Activated CD8-positive, alpha-beta T cell treated with anti-CD3 and anti-CD28 coated beads, Interleukin-2, amount 10 ng/mL, durations not matched to agents 7 days and 5 days (primary cell): ENCODE measurements around the gene TP73. TPM values are rescaled to one million over a fixed set of nuclear protein-coding genes. Genes with fewer than 3 reads are reported as not detected.

Source experiments
- ATAC-seq: fragments of 150-1000 bp; cut with Tn5 transposase; one replicate; pipeline ENCODE4 v1.10.0; 2021; ENCODE audit warnings: moderate library complexity
- CTCF ChIA-PET: fragments of 350-600 bp; sonication (Branson Sonifier 250); formaldehyde crosslinking; loops from one replicate; lab custom pipeline; 2021; ENCODE audit warnings: antibody characterized with exemption; lab: Charles Lee
- POLR2A ChIA-PET: fragments of 350-600 bp; sonication (Branson Sonifier 250); formaldehyde crosslinking; loops from one replicate; lab custom pipeline; 2021; ENCODE audit warnings: antibody characterized with exemption; lab: Charles Lee
- DNase-seq: peaks from one replicate; pipeline ENCODE4 v3.0.0-alpha.2; 2020
- H3K27ac Mint-ChIP-seq: one replicate; pipeline ENCODE4 v1.8.0; 2021; ENCODE audit warnings: mild to moderate bottlenecking, mixed read lengths
- H3K27me3 Mint-ChIP-seq: one replicate; pipeline ENCODE4 v1.8.0; 2021; ENCODE audit warnings: low read depth, mixed read lengths
- H3K36me3 Mint-ChIP-seq: one replicate; pipeline ENCODE4 v1.8.0; 2021; ENCODE audit warnings: low read depth, mixed read lengths
- H3K4me1 Mint-ChIP-seq: one replicate; pipeline ENCODE4 v1.8.0; 2021; ENCODE audit warnings: low read depth, mixed read lengths
- H3K4me3 Mint-ChIP-seq: one replicate; pipeline ENCODE4 v1.8.0; 2021; ENCODE audit warnings: mild to moderate bottlenecking, mixed read lengths
- H3K9me3 Mint-ChIP-seq: one replicate; pipeline ENCODE4 v1.8.0; 2022; ENCODE audit warnings: mixed read lengths; ENCODE audit not compliant: insufficient read depth
- total RNA-seq, 2 experiments: library from RNA; stranded (reverse); gene quantifications; one replicate each; pipeline ENCODE4 v1.2.3, GENCODE V29; 2021

Gene TP73
- total RNA-seq, 2 experiments from 2014 or later = 1.3 to 1.4 TPM

DNA sequence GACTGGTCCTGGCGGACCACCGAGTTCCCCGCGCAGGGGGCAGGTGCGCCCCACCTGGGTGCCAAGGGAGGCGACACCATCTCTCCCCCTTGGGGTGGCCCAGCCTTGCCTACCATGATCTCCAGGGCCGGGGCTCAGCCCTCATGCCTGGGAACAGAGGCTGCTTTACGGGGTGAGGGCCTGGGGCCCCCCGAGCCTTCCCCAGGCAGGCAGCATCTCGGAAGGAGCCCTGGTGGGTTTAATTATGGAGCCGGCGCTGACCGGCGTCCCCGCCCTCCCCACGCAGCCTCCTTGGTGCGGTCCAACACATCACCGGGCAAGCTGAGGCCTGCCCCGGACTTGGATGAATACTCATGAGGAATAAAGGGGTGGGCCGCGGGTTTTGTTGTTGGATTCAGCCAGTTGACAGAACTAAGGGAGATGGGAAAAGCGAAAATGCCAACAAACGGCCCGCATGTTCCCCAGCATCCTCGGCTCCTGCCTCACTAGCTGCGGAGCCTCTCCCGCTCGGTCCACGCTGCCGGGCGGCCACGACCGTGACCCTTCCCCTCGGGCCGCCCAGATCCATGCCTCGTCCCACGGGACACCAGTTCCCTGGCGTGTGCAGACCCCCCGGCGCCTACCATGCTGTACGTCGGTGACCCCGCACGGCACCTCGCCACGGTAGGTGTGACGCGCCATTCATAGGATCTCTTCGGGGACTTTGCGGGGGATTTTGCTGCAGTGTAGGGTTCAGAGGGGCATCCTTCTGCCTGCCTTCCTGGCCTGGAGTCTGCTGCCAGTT is 38.2 kb downstream of the TP73 start:
- no peaks in the 10 kb centered on the region for H3K4me1 Mint-ChIP-seq
- CTCF ChIA-PET = no interaction called here
- no peaks in the 10 kb centered on the region for H3K9me3 Mint-ChIP-seq

GRCh38 chr1:3691421-3692204 is 39.3 kb downstream of the TP73 start:
- no peaks in the 10 kb centered on the region for H3K4me1 Mint-ChIP-seq
- no peaks in the 10 kb centered on the region for H3K9me3 Mint-ChIP-seq
- no peaks in the 10 kb centered on the region for H3K36me3 Mint-ChIP-seq
- CTCF ChIA-PET = no interaction called here
- H3K4me3 Mint-ChIP-seq = no peak overlapping the region
- H3K27ac Mint-ChIP-seq = no peak overlapping the region
- no peak for DNase-seq
- no peaks in the 10 kb centered on the region for H3K27me3 Mint-ChIP-seq
- POLR2A ChIA-PET = no interaction called here
- ATAC-seq = no peak

More for the DNA sequence above, 38.2 kb downstream of the TP73 start:
- Mint-ChIP-seq H3K4me3 (no peak overlapping the region), H3K36me3 (no peaks in the 10 kb centered on the region), H3K27ac (no peak overlapping the region), H3K27me3 (no peaks in the 10 kb centered on the region)
- POLR2A ChIA-PET = no interaction called here
- DNase-seq (no peak), ATAC-seq (no peak)

- H3K9me3 Mint-ChIP-seq = no peaks in the 10 kb centered on the region
These were observed 40.3 kb downstream of the TP73 start for GRCh38 chr1:3692598-3692997.

DNA sequence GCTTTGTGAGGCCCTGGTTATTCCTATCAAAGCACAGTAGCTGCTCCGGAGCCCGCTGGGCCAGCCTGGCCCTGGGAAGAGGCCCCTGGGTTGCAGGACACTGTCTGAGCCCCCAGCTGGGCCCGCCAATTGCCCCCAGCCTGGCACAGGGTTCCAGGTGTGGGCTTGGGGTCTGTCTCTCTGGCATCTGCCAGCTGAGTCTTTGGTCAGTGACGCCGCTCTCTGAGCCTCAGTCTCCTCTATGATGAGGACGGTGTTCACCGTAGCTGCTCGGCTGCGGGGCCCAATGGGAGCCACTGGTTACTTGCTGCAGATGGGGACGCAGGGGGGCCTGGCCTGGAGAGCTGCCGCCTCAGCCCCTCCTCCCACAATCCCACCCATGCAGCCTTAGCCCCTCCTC is 41.0 kb downstream of the TP73 start:
- DNase-seq = no peak
- ATAC-seq = no peak
- no peaks in the 10 kb centered on the region for H3K36me3 Mint-ChIP-seq
- no peaks in the 10 kb centered on the region for H3K4me1 Mint-ChIP-seq
- H3K4me3 Mint-ChIP-seq = no peak overlapping the region
- ChIA-PET POLR2A (no interaction called here), CTCF (no interaction called here)
- no peaks in the 10 kb centered on the region for H3K9me3 Mint-ChIP-seq
- H3K27me3 Mint-ChIP-seq = no peaks in the 10 kb centered on the region
- H3K27ac Mint-ChIP-seq = no peak overlapping the region

More at GRCh38 chr1:3692598-3692997, 40.3 kb downstream of the TP73 start:
- no peaks in the 10 kb centered on the region for H3K4me1 Mint-ChIP-seq
- CTCF ChIA-PET = no interaction called here
- no peak overlapping the region for H3K27ac Mint-ChIP-seq
- ATAC-seq (no peak), DNase-seq (no peak)
- POLR2A ChIA-PET = no interaction called here
- no peaks in the 10 kb centered on the region for H3K36me3 Mint-ChIP-seq
- no peak overlapping the region for H3K4me3 Mint-ChIP-seq
- no peaks in the 10 kb centered on the region for H3K27me3 Mint-ChIP-seq

GRCh38 chr1:3695326-3696217 is 43.3 kb downstream of the TP73 start:
- no peaks in the 10 kb centered on the region for H3K9me3 Mint-ChIP-seq
- ATAC-seq (peak; percentile 62), DNase-seq (peak; percentile 36)
- ChIA-PET CTCF (interaction anchor here (1.0 to 1.3 kb wide), 2 partner anchors 16 to 29 kb away, joined by 3 to 5 read pairs; no protein-coding TSS in a partner anchor), POLR2A (no interaction called here)
- H3K27me3 Mint-ChIP-seq = no peaks in the 10 kb centered on the region
- H3K4me3 Mint-ChIP-seq = no peak overlapping the region
- H3K27ac Mint-ChIP-seq = no peak overlapping the region
- H3K36me3 Mint-ChIP-seq = no peaks in the 10 kb centered on the region
- no peaks in the 10 kb centered on the region for H3K4me1 Mint-ChIP-seq

GRCh38 chr1:3696689-3697088 is 44.4 kb downstream of the TP73 start:
- DNase-seq = no peak
- H3K4me1 Mint-ChIP-seq = no peaks in the 10 kb centered on the region
- ChIA-PET CTCF (no interaction called here), POLR2A (no interaction called here)
- no peaks in the 10 kb centered on the region for H3K9me3 Mint-ChIP-seq
- H3K36me3 Mint-ChIP-seq = no peaks in the 10 kb centered on the region
- H3K27ac Mint-ChIP-seq = no peak overlapping the region
- no peak for ATAC-seq
- no peak overlapping the region for H3K4me3 Mint-ChIP-seq
- no peaks in the 10 kb centered on the region for H3K27me3 Mint-ChIP-seq

DNA sequence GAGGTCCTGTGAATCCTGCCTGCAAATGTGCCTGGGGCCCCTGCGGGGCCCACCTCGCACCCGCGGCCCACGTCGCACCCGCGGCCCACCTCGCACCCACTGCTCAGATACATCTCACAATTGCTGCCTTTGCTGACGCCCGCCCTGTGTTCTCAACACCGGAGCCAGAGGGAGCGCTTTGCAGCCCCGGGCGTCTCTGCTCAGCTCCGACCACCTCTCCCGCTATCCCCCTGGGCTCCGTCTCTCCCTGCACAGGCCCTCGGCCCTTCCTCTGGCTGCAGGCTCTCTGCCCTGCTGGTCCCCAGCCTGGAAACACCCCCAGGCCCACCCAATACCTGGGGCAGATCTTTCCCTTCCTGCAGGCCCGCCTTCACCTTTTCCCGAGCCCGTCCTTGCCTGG is 44.8 kb downstream of the TP73 start:
- POLR2A ChIA-PET = no interaction called here
- Mint-ChIP-seq H3K4me3 (no peak overlapping the region), H3K27ac (no peak overlapping the region), H3K27me3 (no peaks in the 10 kb centered on the region), H3K4me1 (no peaks in the 10 kb centered on the region), H3K36me3 (no peaks in the 10 kb centered on the region), H3K9me3 (no peaks in the 10 kb centered on the region)
- CTCF ChIA-PET = no interaction called here
- DNase-seq (no peak), ATAC-seq (no peak)

DNA sequence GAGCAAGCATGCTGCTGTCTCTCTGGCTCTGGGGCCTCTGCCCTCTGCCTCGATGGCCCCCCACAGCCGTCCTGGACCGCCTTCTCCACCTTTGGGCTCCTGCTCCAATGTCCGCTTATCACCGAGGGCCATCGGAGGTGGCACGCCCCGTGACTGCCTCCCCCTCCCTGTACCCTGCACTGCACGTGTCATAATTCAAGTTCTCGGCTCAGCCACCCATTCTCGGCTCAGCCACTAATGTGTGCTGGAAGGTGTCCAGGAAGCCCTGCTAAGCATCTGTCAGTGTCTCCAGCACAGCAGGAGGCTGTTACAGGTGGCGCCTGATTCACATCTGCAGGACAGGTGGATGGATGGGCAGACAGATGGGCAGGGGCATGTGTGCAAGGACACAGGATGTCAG is 45.5 kb downstream of the TP73 start:
- Mint-ChIP-seq H3K4me1 (no peaks in the 10 kb centered on the region), H3K27me3 (no peaks in the 10 kb centered on the region), H3K9me3 (no peaks in the 10 kb centered on the region), H3K27ac (no peak overlapping the region), H3K36me3 (no peaks in the 10 kb centered on the region), H3K4me3 (no peak overlapping the region)
- ChIA-PET POLR2A (no interaction called here), CTCF (interaction anchor here (1.0 kb wide), 1 partner anchor 27 kb away, joined by 3 read pairs; no protein-coding TSS in a partner anchor)
- DNase-seq (no peak), ATAC-seq (no peak)

GRCh38 chr1:3698660-3699408 is 46.5 kb downstream of the TP73 start:
- Mint-ChIP-seq H3K4me1 (no peaks in the 10 kb centered on the region), H3K27me3 (no peaks in the 10 kb centered on the region), H3K27ac (no peak overlapping the region), H3K9me3 (no peaks in the 10 kb centered on the region), H3K36me3 (no peaks in the 10 kb centered on the region), H3K4me3 (no peak overlapping the region)
- ATAC-seq = no peak
- ChIA-PET CTCF (interaction anchor here (1.0 kb wide), 1 partner anchor 26 kb away, joined by 3 read pairs; no protein-coding TSS in a partner anchor), POLR2A (no interaction called here)
- no peak for DNase-seq

DNA sequence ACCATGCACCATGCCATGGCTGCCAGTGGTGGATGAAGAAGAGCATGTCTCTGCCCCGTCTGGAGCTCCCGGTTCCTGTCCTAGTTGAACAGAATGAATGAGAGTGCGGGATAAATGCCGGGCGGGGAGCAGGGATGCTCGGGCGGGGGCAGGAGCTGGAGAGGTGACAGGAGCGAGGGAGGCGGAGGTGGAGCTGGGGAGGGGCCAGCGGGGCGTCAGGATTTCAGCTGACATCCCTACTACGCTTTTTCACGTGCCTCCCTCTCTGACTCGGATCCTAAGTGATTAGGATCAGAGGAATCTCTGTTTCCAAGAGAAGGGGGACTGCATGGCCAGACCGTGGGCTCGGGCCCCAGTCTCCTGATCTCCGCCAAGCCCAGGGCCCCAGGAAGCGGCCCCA is 47.3 kb downstream of the TP73 start:
- CTCF ChIA-PET = no interaction called here
- Mint-ChIP-seq H3K4me1 (peaks cover 4% of the 10 kb centered on the region), H3K9me3 (no peaks in the 10 kb centered on the region), H3K36me3 (no peaks in the 10 kb centered on the region), H3K27ac (no peak overlapping the region), H3K27me3 (no peaks in the 10 kb centered on the region), H3K4me3 (no peak overlapping the region)
- ATAC-seq = no peak
- no peak for DNase-seq
- POLR2A ChIA-PET = no interaction called here

DNA sequence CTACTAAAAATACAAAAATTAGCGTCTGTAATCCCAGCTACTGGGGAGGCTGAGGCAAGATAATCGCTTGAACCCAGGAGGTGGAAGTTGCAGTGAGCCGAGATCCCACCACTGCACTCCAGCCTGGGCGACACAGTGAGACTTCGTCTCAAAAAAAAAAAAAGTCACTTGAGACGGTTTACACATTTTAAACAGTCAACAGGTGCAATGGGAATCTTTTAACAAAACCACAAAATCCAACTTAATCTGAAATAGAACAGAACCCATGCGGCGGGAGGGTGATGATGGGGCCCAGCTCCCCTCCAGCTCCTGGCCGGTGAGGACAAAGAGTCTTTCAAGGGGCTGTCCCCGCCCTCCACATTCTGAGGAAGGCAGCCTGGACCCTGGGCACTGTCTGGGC is 48.3 kb downstream of the TP73 start:
- no peak for ATAC-seq
- H3K9me3 Mint-ChIP-seq = no peaks in the 10 kb centered on the region
- POLR2A ChIA-PET = no interaction called here

More for the DNA sequence above, 48.3 kb downstream of the TP73 start:
- no peak overlapping the region for H3K4me3 Mint-ChIP-seq
- DNase-seq = no peak
- peaks cover 4% of the 10 kb centered on the region for H3K4me1 Mint-ChIP-seq
- CTCF ChIA-PET = no interaction called here
- no peak overlapping the region for H3K27ac Mint-ChIP-seq
- no peaks in the 10 kb centered on the region for H3K27me3 Mint-ChIP-seq
- no peaks in the 10 kb centered on the region for H3K36me3 Mint-ChIP-seq
